Right forelimb (tissue), 1 donor: ENCODE results near the gene DYNC1I1.

ENCODE experiments used
- DNase-seq: peaks from one replicate; pipeline ENCODE4 v3.0.0-alpha.2; 2018

The DYNC1I1 gene

DNA sequence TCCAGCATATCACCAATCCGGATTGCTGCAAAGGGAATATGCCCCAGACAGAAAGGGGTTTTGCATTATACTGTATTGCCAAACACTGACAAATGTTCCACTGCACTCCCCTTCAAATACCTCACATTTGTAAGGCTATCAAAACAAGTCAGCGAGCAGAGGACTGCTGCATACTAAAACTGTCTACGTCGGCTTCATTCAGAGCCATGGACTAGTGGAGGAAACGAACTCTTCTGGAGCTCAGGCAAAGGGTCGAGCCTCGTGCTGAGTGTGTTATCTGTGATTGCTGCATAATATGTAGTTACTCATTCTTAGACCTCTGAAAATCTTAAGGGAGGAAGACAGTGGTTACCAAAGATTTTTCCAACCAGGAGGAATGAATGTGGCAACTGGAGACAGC, 200.2 kb downstream of the DYNC1I1 start:
- DNase-seq = no peak

DNA sequence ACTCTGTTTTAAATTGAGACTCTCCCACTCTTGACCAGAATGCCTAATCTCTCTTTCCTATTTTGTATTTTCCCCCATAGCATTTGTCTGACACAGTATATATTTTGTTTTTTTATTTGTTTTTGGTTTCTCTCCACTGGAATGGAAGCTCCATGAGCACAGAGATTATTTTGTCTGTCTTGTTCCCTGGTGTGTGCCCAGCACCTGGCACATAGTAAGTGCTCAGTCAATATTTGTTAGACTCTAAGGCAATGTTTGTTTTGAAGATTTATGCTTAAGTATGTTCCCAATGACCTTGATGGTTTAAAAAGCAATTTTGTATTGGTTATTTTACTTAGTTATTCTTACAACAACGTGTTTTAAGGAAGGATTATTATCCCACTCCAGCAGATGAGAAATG, 201.8 kb downstream of the DYNC1I1 start:
- DNase-seq = no peak

- no peak for DNase-seq
These were observed 204.2 kb downstream of the DYNC1I1 start for GRCh38 chr7:95976369-95977060.

- DNase-seq = no peak
These were observed 205.6 kb downstream of the DYNC1I1 start for GRCh38 chr7:95977994-95978393.

- DNase-seq = no peak
These were observed 207.8 kb downstream of the DYNC1I1 start for GRCh38 chr7:95980167-95980566.

DNA sequence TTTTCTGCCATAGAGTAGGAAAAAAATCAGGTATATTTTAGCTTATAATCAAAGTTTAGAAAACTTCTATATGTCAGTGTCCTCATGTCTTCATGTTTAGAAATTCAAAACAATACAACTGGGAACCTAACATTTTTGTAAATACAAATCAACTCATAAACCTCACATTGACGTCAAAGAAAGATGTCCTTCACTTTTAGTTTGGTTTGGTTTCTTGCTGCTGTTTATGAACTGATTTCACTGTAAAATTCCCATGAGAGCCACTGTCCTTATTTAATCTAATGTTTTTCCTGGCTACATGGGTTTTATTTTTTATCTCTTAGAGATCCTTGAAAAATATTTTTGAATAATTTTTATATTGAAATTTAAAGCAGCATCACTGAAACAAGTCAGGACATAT, 208.4 kb downstream of the DYNC1I1 start:
- DNase-seq = no peak

- DNase-seq = no peak
These were observed 213.9 kb downstream of the DYNC1I1 start for GRCh38 chr7:95986178-95986764.

DNA sequence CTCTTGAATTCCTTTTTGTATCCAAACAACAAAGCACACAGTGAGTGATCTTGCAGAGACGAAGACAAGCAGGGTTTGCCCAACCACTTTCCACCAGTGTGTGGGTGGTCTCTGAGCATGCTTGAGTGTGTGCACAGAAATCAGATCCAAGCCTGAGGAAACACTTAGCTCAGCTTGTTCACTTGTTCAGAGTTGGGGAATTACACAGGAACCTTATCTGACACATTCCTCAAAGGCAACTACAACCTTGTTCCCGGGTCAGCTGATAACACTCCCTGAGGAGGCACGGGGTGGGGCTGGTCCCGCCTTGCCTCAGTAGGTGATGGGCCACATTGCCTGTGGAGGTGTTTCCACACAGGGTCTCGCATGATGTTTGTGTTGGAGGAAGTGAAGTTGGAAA, 216.9 kb downstream of the DYNC1I1 start:
- no peak for DNase-seq

GRCh38 chr7:95993380-95993779, 221.0 kb downstream of the DYNC1I1 start:
- no peak for DNase-seq

DNA sequence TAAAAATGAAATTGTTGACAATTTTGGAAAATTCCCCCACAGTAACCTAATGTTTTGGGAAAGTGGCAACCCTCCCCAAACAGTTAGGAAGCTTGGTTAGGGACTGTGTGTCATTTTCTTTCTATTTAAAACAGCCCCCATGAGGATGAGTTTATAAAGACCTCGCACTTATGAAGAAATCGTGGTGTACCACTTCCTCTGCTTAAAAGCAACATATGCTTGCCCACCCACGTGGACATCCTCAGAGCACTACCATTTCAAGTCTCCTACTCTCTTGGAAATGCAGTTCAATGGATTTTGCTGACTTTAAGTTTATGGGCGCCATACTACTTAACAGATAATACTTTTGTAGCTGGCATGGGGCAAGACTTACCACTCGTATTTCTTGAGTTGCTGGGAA, 223.8 kb downstream of the DYNC1I1 start:
- DNase-seq = no peak

GRCh38 chr7:95996886-95997285, 224.5 kb downstream of the DYNC1I1 start:
- no peak for DNase-seq

DNA sequence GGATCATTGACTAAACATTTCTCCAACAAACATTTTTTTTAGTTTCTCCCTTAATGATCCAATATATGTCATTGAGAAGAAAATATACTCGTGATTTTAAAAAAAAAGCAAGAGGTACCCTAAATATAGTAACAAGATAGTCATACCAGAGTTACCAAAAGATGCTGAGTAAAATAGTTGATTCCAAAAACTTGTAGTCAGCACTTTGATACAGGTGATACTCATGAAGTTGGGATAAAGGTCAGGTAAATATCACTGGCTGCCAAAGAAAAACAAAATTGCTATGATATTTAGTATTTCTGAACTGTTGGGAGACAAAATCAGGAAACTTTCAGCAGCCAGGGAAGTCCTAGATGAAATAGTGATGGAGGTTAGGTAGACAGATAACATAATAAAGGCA, 225.3 kb downstream of the DYNC1I1 start:
- no peak for DNase-seq

DNA sequence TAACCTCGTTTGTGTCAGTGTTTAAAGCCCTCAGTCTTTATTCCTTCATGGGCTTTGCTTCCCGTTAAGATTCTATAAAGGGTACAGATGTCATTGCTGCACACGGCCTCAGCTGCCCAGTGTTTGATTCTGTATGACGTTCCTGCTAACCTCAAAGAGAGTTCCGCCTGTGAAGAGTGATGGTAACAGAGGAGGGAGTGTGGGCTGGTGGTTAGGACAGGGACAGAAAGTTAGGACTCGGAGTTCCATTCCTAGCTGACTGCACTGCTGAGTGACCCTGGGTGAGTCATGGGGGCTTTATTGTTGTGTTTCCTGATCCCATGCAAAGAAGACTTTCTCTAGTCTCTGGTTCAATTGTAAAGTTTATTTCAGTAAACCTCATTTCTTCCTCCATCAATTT, 227.1 kb downstream of the DYNC1I1 start:
- DNase-seq = no peak

DNA sequence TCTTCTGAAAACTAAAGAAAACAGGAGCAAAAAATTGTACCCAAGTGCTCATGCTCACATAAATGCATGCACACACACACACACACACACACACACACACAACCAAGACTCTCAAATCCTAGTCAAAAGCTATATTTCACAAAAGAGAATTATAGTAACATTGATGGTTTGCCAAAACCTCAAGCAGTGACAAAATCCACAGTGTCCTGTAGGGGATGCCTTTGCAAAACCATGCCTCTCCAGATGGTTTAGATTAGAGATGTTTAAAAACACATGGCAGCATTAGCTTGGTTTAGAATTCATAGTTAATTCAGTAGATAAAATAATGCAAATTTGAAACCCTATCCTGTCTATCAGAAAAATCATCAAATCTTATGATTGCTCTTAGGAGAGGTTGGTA, 232.2 kb downstream of the DYNC1I1 start:
- no peak for DNase-seq

DNA sequence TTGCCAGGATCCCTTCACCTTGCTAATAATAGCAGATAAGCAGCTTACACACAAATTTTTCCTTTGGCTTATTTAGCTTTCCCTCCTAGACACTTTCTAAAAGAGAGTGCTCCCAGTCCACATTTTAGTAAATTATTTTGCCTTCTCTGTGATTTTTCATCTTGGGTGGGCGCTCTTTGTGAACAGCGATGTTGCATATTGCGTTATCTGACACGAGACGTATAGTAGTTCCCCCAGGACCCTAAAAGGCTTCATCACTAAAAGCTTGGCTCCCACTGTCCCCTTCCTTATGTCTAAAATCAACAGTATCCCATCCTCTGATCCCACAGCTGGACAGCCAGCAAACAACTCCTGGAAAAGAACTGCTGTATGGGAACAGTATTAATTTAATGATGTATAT, 232.9 kb downstream of the DYNC1I1 start:
- no peak for DNase-seq

- DNase-seq = no peak
These were observed 236.8 kb downstream of the DYNC1I1 start for GRCh38 chr7:96009148-96009547.

GRCh38 chr7:96013836-96014235, 241.5 kb downstream of the DYNC1I1 start:
- DNase-seq = no peak

GRCh38 chr7:96014617-96015016, 242.3 kb downstream of the DYNC1I1 start:
- DNase-seq = no peak

- no peak for DNase-seq
These were observed 243.8 kb downstream of the DYNC1I1 start for GRCh38 chr7:96016056-96016586.

- DNase-seq = no peak
These were observed 244.4 kb downstream of the DYNC1I1 start for GRCh38 chr7:96016735-96017134.

GRCh38 chr7:96017877-96018276, 245.5 kb downstream of the DYNC1I1 start:
- DNase-seq = no peak

- DNase-seq = no peak
These were observed 249.2 kb downstream of the DYNC1I1 start for GRCh38 chr7:96021568-96021967.

DNA sequence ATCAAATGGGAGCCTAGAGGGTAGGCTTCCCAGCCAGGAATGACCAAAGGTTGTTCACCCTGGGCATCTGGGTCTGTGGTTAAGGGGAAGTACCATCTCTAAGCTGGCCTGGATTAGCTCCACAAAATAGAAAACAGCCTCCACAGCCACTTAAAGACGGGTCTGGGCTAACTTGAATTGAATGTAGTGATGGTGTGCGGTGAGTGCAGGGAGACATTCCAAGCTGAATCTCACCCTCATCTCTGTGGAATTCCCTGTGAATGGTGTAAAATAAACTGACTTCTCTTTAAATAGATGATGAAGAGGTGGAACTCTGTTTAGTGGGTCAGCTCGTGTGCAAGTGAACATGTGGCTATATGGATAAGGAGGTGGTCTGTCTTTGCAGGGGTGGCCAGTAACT, 251.0 kb downstream of the DYNC1I1 start:
- DNase-seq = no peak

GRCh38 chr7:96026010-96026409, 253.7 kb downstream of the DYNC1I1 start:
- no peak for DNase-seq

GRCh38 chr7:96026611-96027010, 254.3 kb downstream of the DYNC1I1 start:
- DNase-seq = no peak
